ENCODE data around the gene LY6G5C.
A peak's percentile ranks its signal among the peaks of the same experiment; 100 is the strongest.

LY6G5C gene

DNA sequence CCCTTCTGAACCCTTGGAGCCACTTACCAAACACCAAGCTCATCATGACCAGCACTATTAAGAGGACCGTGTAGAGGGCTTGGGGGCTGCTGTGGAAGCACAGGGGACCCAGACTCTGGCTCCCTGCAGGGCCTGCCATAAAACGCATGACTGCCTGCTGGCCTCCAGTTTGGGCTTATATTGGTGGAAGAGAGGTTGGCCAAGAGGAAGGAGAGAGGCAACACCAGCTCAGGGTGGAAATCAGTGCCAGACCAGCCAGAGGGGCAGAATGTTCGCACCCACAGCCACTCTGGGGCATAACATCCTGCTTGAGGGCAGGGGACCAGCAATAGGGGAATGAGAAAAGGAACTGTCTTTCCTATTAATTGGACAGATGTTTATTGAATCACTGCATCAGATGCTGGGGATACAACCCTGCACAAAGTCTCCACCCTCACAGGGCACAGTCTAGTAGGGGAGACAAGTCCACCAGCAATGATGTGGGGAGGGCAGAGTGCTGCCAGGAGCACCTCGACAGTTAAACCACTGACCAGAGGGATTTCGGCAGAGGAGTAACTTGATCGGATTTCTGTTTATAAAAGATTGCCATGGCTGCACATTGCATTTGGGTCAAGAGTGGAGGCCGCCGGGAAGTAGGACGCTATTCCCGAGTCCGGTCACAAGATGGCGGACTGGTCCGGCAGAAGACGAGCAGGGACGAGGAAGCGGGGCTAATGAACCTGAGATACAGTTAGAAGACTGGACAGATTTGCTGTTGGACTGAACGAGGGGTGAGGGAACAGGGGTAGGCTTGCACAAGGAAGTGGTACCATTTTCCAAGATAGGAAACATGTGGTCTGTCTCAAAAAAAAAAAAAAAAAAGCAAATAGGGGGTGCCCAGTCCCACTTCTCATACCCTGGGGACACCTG, at the start of gene LY6G5C:
TSS of gene LY6G5C (minus strand) at position 842 of the 909 bp plus-strand sequence. CDS start at position 148, 694 bp downstream.
- DNase-seq (ENCODE audit: low read depth) = peak; percentile 50

DNA sequence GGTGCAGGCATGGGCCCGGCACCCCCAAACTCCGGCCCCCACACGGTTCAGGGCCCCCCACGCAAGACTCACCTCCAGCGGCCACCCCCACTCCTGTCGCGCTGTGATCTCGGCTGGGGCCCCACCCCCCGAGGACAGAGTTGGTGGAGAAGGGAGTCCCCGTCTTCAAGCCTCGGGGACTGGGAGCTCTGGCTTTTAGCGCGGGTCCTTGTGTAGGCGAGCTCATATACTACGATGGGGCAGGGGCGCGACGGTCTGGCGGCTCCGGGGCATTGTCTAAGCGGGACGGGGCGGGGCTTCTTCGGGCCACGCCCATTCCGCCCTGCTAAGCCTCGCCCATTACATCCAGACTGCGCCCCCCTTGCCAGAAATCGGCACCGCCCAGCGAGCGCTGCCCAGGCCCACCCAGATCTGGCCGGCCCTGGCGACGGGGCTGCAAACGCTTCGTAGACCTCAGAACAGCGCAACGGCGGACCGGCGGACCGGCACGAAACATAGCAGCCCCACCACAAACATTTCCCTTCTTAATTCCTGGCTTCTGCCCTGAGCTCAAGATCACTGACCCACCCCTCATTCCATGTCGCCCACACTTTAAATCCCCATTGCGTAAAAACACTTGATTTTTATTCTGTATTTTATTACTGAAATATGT, 49.2 kb upstream of the LY6G5C start:
- DNase-seq (ENCODE audit: low read depth) = peak; percentile 37

DNA sequence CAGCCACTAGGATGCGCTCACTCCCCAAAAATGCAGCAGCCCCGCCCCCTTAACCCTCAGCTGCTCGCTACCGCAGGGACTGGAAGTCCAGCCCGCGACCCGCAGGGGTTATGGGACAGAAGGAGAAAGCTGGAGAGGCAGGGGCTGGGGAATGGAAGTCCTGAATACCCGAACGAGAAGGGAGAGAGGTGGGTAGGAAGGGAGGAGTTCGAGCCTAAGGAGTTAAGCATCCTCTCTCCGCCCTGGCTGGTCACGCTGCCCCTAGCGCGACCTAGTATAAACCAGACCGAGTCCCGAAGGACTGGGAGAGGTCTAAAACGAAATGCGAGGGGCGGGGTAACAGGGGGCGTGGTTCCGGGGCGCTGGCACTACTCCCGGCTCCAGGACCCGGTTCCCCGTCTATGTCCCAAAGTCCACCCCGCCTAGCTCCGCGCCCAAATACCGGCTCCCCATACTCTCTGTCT, 48.7 kb upstream of the LY6G5C start:
- DNase-seq (ENCODE audit: low read depth) = peak; percentile 67

DNA sequence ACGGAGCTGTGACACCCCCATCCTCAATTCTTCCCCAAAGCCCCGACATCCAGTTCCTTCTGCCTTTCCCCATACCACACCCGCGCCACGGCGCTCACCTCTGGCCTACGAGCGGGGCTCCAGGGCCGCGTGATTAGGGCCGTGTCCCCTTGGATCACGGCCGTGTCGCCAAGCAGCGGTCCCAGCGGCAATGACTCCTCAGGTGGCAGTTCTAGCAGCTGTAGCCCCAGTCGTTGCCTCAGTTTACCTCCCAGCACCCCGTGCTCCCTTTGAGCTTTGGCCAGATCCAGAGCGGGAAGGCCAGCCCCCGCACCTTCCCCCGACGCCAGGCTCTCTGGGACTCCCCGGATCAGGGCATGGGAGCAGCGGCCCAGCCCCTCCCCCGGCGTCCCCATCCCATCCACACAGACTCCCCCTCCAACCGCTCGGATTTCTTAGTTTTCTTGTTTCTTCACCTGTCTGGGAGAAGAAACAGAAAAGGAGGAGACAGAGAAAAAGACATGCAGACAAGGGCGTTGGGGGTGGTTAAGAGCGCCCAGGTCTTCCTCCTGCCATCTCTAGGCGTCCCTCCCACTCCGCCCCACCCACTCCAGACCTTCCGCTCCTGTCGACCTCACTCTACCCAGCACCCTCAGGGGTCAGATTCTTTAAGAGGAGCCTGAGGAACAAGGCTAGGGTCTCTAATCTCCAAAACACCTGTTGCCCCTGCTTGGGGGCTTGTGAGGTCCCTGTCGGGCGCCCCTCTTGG, 48.1 kb upstream of the LY6G5C start, which contains the start of gene DDAH2:
TSS of gene DDAH2 (minus strand) at position 533 of the 748 bp plus-strand sequence. CDS start at position 395, 138 bp downstream.
- DNase-seq (ENCODE audit: low read depth) = no peak

DNA sequence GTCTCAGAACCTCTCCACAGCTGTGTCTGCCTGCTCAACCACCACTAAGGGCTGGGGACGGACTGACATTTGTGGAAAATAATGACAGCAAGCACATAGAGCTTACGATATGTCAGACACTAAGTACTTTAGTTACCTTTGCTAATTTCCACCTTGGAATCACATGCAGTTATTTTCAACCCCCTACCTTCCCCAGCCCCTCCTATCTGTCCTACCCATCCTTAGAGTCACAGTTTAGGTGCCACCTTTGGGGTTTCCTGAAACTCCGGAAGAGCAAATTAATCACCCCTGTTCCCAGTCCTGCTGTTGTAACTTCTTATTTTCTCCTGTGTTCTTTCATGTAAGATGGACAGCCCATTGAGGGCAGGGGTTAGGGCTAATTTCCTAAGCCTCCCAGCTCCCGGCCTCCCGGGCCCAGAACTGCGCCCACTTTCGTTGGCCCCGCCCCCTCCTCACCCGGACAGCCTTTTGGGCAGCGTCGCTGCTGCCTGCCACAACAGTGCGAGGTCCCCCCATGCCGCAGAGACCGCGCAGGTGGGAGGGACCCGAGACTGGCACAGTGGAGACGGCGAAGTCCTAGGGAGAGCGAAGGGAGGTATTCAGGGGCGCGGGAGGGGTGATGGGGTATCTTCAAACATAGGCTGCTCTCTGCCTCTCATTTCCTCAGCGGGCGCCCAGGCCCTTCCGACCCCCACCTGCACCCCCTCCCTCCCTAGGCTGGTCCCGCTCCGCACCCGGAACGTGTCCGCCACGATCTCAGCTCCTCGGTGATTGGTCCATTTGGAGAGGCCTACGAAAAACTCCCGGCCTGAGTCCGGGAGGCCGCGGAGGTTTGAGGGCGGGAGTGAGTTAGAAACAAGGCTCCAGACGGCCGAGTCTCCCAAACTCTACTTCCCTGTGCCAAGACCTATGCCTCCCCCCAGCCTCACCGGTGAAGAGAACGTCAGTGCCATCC, 47.1 kb upstream of the LY6G5C start:
- no peak for DNase-seq (ENCODE audit: low read depth)

- no peak for DNase-seq (ENCODE audit: low read depth)
Measured at GRCh38 chr6:31727034-31727716, 46.3 kb upstream of the LY6G5C start.

DNA sequence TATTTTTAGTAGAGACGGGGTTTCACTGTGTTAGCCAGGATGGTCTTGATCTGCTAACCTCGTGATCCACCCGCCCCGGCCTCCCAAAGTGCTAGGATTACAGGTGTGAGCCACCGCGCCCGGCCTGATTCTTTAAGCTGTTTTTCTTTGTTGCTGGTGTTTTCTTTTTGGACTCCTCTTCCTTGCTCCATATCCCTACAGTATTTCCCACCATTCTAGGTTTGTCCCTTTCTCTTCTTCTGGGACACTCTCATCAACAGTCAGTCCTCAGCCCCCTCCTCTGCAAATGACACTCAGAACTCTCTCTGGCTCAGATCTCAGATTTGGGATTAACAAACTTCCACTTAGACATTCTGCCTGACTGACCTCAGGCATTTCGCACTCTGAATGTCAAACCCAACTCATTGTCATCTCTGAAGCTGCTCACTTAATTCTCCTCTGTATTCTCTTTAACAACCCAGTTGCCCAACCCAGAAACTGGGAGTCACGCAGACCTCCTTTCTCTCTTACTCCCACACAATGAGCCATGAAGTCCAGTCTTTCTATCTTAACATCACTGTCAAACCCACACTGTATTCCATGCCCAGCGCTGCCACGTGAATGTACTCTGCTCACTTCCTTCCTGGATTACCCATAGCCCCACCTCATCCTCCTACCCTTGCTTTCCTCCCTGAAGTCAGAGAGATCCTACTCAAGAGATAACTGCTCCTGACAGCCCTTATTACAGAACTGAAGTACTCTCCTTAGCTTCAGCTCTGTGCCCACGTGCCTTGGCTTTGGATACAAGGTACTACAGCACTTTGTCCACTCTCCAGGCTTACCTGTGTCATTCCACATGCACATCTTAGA, 44.9 kb upstream of the LY6G5C start:
- no peak for DNase-seq (ENCODE audit: low read depth)

GRCh38 chr6:31723980-31724691, 43.3 kb upstream of the LY6G5C start:
- DNase-seq (ENCODE audit: low read depth) = no peak

DNA sequence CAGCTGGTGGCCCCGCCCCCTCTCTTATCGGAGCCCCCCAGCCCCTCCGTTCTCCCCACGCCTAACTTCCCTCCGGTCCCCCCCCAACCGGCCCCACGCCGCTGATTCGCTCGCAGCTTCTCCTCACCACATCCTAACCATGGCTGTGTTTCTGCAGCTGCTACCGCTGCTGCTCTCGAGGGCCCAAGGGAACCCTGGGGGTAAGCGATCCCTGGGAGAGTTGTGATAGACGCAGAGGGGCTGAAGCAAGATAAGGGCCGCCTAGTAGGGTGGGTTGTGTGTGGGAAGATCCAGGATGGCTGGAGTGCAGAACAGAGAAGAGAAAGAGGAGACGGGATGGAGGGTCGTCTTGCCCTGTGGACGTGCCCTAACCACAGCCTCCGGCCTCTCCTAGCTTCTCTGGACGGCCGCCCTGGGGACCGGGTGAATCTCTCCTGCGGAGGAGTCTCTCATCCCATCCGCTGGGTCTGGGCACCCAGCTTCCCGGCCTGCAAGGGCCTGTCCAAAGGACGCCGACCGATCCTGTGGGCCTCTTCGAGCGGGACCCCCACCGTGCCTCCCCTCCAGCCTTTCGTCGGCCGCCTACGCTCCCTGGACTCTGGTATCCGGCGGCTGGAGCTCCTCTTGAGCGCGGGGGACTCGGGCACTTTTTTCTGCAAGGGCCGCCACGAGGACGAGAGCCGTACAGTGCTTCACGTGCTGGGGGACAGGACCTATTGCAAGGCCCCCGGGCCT, 42.5 kb upstream of the LY6G5C start, which contains the start of gene MPIG6B:
TSS of gene MPIG6B (plus strand) at position 129 of the 735 bp plus-strand sequence. CDS start at position 140, 11 bp downstream.
- DNase-seq (ENCODE audit: low read depth) = no peak

DNA sequence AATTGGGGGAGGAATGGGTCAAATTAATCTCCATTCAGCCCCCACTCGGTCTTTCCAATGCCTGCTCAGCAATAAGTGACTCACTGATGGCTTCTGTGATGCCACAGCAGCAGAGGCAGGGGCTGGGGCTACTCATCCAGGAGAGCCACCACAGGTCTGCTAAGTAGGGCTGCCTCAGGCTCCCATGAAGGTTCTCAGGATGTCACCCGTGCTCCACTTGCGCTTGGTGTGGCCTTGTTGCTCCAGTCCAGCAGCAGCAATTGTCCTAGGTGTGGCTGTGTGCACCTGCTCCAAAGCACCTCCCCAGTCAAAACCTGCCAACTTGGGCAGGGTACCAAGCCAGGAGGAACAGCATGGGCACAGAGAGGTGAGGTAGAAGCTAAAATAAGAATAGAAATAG, 41.3 kb upstream of the LY6G5C start:
- no peak for DNase-seq (ENCODE audit: low read depth)

DNA sequence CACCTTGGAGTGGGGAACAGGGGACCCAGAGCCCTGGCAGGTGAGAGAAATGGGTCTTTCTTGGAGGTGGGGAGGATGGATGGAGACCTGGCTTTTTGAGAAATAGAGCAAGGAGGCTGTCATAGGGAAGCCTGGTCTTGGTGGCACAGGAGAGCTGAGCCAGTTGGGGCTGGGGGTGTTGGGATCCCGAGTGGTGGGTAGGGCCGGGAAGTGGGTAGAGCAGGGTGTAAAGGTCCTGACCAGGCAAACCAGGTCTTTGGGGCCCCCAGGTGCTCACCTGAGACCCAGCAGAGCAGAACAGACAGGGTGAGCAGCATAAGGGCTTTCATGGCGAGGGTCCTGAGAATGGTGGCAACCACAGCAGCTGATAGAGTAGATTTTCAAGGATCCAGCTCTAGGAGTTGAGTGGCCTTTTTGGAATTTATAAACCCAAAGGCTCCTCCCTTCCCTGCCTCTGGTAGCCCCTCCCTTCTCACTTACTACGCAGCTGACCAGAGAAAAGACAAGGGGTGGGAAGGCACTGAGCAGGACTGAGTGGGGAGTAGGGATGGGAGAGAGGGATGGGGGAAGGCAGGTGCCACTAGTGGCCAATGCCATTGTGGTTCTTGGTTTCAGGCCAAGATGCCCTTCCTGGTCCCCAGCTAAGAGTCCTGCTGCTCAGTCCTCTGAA, 40.6 kb upstream of the LY6G5C start, which contains the start of gene LY6G6C:
TSS of gene LY6G6C (minus strand) at position 396 of the 670 bp plus-strand sequence. CDS start at position 329, 67 bp downstream.
- DNase-seq (ENCODE audit: low read depth) = no peak

DNA sequence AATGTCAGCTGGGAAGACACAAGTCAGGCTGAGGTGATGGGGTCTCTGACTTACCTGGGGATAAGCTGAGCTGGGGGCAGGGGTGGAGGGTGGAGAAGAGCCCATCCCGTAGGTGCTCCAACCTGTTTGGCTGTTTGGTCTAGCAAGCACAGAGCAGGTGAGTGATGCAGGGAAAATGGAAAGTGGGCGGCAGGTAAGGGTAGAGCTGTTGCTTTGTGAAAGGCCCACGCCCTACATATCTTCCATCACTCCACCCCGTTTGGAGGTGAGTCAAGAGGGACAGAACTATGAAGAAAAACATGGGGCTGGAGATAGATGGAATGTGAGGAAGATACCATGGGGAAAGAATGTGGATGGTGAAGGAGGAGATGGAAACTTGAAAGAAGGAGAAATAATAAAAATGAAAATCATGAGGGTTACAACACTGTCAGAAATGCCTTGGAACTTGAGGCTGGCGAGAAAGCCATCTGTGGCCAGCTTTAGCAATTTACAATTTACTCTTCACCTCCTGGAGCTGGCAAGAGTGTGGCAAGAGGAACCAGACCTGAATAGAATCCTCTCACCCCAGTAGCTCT, 39.4 kb upstream of the LY6G5C start:
- no peak for DNase-seq (ENCODE audit: low read depth)

DNA sequence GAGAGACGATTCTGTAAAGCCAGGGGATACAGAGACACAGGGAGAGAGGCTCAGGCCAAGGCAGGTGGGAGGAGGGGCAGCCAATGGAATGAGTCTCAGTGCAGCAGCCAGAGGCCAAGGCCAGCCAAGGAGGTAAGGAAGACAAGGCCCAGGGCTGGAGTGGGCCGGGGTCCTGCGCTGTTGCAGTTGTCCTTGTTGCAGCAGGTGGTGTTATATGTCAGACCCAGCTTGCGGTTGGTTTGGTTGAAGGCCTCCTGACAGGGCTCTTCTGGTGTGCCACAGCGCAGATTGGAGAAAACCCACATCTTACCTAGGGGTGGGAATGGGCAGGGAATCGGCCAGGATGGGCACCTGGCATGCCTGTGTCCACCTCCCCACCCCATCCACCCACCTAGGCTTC, 38.1 kb upstream of the LY6G5C start:
- DNase-seq (ENCODE audit: low read depth) = no peak

DNA sequence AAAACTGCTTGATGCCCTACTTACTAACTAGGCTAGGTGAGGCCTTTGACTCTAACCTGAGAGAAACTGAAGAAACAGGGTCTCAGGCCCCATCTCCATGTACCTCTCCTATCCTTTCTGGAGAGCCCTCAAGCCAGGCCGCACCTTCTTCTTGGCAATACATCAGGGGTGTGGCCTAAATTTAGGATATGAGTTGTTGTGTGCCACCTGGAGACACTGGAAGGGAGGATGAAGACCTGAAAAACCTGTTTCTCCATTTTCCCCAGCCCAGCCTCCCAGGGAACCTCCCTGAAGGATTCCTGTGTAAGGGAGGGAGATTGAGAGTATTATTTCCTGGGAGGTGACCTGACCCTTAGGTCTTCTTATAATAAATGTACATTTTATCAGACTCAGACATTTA, 37.4 kb upstream of the LY6G5C start:
- no peak for DNase-seq (ENCODE audit: low read depth)

GRCh38 chr6:31717499-31718222, 36.8 kb upstream of the LY6G5C start:
- no peak for DNase-seq (ENCODE audit: low read depth)

Measured in activated T-helper 9 cell treated with anti-CD3 and anti-CD28 coated beads, Interleukin-2, amount 50 U/mL, for 16 hours (primary cell).